Measurements from ENCODE around the gene TTLL11.
A peak's percentile ranks its signal among the peaks of the same experiment; 100 is the strongest.

The TTLL11 gene

DNA sequence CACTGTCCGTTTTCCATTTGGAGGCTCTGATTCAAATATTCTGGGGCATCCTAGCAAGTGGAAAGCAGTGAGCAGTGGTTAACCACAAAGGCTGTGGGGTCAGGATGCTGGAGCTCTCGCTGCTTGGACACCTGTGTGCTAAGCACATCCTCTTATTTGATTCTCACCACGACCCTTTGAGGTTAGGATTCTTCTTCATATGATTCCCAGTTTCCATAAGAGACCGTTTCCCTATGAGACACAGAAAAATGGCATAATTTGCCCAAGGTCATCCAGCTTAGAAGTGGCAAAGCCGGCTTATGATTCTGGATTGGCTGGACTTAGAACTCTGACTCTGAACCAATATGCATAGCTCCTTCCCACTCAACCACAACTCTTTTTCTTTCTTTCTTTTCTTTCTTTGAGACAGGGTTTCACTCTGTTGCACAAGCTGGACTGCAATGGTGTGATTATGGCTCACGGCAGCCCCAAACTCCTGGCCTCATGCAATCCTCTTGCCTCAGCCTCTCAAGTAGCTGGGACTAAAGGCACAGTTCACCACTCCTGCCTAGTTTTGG lies 207.7 kb downstream of the TTLL11 start:
- TF ChIP-seq, protein P1, sequence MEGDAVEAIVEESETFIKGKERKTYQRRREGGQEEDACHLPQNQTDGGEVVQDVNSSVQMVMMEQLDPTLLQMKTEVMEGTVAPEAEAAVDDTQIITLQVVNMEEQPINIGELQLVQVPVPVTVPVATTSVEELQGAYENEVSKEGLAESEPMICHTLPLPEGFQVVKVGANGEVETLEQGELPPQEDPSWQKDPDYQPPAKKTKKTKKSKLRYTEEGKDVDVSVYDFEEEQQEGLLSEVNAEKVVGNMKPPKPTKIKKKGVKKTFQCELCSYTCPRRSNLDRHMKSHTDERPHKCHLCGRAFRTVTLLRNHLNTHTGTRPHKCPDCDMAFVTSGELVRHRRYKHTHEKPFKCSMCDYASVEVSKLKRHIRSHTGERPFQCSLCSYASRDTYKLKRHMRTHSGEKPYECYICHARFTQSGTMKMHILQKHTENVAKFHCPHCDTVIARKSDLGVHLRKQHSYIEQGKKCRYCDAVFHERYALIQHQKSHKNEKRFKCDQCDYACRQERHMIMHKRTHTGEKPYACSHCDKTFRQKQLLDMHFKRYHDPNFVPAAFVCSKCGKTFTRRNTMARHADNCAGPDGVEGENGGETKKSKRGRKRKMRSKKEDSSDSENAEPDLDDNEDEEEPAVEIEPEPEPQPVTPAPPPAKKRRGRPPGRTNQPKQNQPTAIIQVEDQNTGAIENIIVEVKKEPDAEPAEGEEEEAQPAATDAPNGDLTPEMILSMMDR (conservative IDR thresholded peaks at IDR 0.05; ENCODE audit: low read depth, low read length) = no peak
- DNase-seq (ENCODE audit: low read depth) = peak; percentile 90
- no peak overlapping the region for H3K4me3 ChIP-seq (ENCODE audit: low read depth, low read length)

GRCh38 chr9:121884057-121884541 lies 209.0 kb downstream of the TTLL11 start:
- no peak overlapping the region for H3K4me3 ChIP-seq (ENCODE audit: low read depth, low read length)
- no peak for DNase-seq (ENCODE audit: low read depth)
- TF ChIP-seq, protein P1 (conservative IDR thresholded peaks at IDR 0.05; ENCODE audit: low read depth, low read length) = no peak

DNA sequence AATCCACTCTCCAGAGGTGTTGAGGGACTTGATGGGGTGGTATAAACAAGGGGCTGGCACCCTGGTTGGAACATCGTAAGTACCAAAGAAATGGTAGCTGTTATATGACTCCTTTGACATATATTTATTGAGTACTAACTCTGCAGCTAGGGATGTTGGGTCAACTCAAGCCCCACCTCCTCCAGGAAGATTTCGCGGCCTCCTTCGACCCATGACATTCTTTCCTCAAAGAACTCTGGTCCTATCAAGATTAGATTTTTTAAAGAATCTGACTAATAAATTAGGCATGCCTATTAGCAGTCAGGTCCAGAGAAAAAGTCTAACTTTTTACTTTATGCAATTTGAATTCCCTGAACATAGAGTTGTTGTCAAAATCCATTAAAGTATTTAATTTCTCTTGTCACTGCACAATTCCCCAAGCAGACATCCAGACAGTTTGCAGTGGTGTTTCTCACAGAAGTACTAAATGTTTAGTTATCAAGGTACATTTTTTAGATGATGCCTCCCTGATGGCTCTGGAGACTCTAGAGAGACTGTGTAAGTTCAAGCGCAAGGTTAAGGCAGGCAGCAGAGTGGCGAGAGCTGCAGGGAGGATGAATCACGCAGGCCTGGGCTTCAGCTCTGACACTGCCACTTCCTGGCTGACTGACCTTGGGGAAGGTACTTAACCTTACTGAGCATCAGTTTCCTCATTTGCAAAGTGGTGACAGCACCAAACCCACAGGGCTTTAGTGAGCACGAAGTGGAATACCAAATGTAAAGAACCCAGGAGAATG lies 209.6 kb downstream of the TTLL11 start:
- TF ChIP-seq, protein P1 (conservative IDR thresholded peaks at IDR 0.05; ENCODE audit: low read depth, low read length) = no peak
- peak; percentile 64 for DNase-seq (ENCODE audit: low read depth)
- H3K4me3 ChIP-seq (ENCODE audit: low read depth, low read length) = no peak overlapping the region

- DNase-seq (ENCODE audit: low read depth) = no peak
- H3K4me3 ChIP-seq (ENCODE audit: low read depth, low read length) = no peak overlapping the region
- TF ChIP-seq, protein P1 (conservative IDR thresholded peaks at IDR 0.05; ENCODE audit: low read depth, low read length) = no peak
Measured at GRCh38 chr9:121881920-121882500, 211.1 kb downstream of the TTLL11 start.

DNA sequence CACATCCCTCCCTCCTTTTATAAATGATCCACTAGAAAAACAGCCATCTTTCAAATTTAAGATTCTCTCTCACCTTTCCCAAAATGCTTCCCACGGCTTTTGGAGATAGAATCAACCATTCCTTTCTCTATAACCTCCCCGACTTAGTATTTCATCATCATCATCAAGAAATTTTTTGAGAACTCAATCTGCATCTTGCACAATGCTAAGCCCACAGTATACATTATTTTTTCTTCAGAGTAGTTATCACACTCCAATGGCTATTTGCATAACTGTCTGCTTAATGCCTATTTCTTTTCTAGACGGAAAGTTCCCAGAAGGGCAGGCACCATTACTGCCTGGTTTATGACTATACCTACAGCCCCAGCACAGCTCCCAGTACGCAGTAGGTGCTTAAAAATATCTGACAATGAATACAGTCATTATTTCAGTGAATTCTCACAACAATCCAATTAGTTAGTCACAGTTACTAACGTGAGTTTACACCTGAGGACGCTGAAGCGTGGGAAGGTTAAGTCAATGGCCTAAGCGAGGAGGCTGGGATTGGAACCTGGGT lies 212.7 kb downstream of the TTLL11 start:
- TF ChIP-seq, protein P1 (conservative IDR thresholded peaks at IDR 0.05; ENCODE audit: low read depth, low read length) = no peak
- no peak for DNase-seq (ENCODE audit: low read depth)
- H3K4me3 ChIP-seq (ENCODE audit: low read depth, low read length) = no peak overlapping the region

GRCh38 chr9:121878271-121878822 lies 214.8 kb downstream of the TTLL11 start:
- no peak overlapping the region for H3K4me3 ChIP-seq (ENCODE audit: low read depth, low read length)
- DNase-seq (ENCODE audit: low read depth) = no peak
- TF ChIP-seq, protein P1 (conservative IDR thresholded peaks at IDR 0.05; ENCODE audit: low read depth, low read length) = no peak
